Stimulated activated CD4-positive, alpha-beta T cell treated with anti-CD3 and anti-CD28 coated beads, Interleukin-1b, Interleukin-23, amount 100 ng/mL, for 24 hours (primary cell): ENCODE results near the gene RFX4.

Source experiments
- DNase-seq, 4 experiments: peaks; one replicate each; pipeline ENCODE4 v3.0.0-alpha.2; 2020; ENCODE audit warnings: low read depth in 4 of 4, low spot score in 1 of 4

Gene RFX4

DNA sequence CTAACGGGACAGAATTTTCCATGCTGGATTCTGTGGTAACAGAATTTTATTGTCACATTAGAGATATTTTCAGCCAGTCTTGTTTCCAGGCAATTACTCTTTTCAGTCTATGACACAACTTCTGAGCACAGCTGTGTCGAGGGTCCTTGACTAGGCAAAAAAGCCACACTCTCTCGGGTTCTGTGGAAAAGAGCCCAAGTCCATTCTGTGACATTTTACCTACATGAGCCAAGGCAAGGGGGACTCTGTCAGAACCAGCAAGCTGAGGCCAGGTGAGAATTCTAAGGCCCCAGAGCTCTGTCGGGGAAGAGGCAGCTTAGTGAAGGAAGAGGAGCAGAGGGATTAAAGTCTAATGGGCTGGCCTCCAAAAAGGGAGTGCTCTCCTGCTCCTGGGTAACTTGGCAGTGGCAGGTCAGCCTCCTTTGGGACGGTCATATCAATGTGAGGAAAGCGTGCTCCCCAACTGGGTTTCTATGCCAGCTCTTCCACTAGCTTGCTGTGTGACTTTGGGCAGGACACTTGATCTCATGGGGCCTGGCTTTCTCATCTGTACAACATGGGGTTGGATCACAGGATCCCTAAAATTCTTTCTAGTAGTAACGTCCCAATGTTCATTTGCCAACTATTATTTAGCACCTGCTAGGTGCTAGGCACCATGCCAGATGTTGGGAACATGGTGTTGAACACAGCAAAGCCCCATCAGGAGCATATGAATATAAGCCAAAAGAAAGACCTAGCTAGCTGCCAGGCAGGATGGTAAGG lies 175.7 kb downstream of the RFX4 start:
- DNase-seq: no peak

DNA sequence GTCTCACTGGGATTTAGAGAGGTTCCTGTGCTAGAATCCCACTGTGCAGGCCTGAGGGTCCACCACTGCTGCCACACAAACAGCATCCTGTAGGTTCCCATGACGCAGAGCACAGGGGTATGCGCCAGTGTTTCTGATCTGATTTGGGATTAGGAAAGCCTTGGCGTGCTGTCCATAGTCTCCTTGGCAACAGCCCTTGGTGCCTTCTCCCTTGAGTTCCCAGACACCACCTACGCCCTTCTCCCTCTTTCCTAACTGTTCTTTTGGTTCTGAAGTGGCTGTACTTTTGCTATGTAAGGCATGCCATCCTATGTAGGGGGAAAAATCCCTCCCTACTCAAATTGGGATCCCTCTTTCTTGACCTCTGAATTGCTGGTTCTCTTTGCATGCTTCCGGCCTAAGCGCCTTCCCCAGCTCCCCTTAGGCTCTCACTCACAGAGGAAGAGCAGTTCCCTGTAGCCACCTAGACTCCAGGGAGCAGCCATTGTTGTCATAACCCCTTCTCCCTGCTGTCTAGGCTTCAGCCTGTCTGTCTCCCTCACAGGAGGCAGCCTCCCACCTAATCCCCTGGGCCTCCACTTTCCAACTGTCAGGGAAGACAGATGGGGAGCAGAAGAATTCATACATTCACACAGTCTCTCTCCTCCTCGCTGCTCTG lies 176.9 kb downstream of the RFX4 start:
- no peak for DNase-seq

DNA sequence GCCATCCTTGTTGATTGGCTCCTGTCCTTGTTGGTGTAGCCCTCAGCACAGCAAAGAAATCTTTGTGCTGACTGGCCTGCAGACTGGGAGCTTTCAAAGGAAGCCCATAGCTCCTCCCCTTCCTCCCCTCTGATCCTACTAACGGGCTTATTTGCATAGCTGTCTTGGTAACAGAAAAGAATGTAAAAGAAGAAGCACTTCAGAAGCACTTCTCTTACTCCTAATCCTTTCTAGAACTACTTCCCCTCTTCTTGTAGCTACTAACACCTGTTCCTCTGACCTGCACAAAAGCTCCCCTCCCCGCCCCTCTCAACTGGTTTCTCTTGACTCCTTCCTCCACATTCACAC lies 177.4 kb downstream of the RFX4 start:
- DNase-seq: no peak

DNA sequence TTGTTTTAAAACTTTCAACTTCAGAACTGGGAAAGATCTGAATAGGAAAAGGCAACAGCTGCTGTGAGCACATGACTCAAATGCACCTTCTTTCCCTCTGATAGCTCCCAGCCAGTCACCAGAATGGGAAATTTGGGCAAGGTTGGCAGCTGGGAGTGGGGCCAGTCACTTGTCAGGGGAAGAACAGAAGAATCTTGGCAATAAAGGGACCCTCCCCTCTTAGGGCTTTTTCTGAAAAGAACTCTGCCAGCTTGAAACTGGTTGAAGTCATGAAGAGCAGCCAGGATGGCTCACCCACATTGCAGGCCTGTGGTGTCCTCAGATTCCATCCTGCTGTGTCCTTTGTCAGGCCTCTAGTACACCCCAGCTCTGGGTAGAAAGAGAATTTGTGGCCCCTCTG lies 181.4 kb downstream of the RFX4 start:
- DNase-seq: no peak

DNA sequence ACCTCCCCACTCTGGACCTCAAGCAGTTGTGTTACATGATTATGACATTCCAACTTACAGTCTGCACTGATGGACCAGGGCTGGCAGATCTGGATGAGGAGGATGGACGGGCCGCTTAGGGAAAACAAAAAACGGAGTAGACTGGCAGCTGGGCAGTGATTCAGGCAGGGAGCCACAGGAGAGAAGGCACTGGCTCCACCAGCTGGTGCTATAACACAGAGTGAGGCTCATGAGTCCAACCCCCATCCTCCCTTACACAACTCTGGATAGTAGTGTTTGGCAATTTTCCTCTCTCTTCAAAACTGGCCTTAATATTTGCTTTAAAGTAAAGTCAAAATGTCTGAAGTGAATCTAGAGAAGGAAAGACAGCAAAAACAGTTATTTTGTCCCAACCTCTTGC lies 181.9 kb downstream of the RFX4 start:
- DNase-seq: no peak

DNA sequence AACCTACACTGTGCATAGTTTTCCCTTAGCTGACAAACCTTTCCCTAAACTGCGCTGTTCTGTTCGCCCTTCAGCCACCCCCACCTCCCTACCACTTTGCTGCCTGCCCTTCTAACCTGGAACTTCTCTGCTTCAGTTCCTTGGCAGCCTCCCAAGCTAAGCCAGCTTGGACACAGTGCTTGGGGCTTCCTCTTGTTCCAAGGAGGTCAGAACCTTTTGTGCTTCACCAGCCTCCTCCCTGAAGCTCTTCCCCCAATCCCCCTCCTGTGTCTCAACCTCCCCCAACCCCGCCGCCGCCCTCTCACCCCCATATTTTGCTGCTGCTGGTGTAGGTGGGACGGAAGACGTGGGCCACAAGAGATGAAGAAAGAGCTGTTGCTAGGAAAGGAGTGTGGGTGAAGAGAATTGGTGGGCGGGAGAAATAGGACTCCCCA lies 183.6 kb downstream of the RFX4 start:
- no peak for DNase-seq

DNA sequence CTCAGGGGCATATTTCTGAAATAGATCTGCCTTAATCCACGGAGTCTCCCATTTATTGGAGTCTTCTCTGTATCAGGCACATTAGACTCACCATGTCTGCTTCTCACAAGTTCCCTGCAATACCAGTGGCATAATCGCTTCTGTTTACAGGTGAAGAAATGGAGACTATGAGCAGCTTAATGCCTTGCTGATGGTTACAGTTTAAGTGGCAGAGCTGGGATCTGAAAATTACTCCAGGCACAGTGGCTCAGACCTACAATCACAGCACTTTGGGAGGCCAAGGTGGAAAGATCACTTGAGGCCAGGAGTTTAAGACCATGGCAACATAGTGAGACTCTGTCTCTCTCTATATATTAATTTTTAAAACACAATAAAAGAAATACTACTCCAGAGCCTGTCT lies 184.4 kb downstream of the RFX4 start:
- no peak for DNase-seq

DNA sequence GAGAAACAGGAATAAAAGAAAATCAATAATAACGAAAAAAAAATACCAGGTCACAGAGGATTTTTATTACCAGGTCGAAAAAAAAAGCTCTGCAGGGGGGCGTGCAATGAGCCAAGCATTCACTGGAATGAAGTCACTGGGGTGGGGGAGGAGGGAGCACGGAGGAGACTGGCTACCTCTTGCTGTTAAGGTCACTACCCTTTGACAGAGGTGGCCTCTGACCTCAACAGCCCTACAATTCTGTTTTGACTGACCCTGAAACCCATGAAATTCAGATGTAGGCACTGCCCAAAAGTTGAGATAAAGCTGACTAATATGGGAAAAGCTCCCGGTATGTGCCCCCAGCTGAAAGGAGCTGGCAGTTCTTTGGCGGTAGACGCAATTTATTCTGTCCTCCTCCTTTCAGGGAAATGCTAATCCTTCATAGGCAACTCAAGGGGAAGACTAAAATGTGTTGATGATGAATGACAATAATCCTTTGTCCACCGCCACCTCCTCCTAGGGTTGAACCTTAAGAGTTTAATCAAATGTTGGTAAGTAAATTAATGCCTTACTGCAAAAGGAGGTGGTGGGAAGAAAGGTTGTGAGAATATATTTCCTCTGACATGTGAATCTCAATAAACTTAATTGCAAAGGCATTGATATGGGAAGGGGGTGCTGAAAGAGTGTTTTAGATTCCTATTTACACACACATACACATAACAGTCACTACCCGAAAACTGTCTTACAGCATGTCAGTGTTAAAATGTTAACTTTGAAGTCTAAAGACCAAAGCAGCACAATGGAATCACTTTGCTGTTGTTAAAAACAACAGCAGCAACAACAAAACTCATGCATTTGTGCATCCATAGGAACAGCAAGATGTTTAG lies 185.4 kb downstream of the RFX4 start:
- no peak for DNase-seq

DNA sequence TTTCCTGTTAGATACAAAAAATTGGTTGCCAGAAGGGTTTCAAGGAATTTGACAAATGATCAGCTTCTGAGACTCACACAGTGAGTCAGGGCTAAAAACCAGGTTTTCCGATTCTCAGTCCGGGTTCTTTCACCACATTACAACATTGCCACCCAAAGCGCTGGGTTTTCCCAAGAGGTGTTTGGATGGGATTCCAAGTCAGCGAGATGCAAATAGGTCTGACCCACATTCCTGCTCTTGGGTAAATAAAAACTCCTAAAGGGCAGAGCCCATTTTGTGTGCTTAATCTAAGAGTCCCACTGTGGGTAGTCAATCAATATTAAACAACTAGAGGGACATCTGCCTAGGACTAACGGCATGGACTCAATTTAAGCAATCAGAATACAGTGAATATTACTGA lies 186.3 kb downstream of the RFX4 start:
- no peak for DNase-seq

DNA sequence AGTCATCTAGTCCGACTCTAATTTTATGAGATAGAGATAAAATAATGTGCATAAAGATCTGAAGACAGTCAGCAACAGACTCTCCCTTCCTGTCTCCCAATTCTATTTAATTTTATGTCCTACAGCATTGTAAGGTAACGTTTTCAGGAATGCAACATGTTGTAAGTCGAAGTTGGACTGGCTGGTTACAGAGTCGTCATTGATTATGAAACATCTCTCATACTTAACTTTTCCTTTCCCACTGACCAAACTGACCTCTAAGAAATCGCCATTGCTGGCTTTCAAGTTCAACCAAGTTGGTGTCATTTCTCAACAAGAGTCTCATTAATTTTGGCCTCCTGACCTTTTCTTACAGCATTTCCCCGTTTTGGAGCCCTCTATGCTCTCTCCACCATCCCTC lies 186.7 kb downstream of the RFX4 start:
- no peak for DNase-seq

DNA sequence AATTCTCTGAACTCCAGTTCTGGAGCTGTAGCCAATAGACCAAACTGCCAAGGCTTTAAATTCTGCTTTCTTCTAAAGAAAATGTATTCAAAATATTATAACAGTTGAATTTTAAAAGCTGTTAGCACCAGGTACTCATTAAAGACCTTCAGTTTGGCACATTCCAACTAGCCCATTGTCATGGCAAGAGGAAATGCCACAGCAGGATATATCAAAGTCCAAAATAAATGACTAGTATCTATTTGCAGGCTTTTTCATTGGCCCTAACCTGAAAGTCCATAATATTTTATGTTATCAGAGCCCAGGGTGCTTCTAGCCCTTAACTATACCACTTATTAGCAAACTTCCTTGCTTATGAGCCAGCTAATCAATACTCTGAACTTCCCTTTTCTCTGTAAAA lies 188.6 kb downstream of the RFX4 start:
- DNase-seq: no peak

DNA sequence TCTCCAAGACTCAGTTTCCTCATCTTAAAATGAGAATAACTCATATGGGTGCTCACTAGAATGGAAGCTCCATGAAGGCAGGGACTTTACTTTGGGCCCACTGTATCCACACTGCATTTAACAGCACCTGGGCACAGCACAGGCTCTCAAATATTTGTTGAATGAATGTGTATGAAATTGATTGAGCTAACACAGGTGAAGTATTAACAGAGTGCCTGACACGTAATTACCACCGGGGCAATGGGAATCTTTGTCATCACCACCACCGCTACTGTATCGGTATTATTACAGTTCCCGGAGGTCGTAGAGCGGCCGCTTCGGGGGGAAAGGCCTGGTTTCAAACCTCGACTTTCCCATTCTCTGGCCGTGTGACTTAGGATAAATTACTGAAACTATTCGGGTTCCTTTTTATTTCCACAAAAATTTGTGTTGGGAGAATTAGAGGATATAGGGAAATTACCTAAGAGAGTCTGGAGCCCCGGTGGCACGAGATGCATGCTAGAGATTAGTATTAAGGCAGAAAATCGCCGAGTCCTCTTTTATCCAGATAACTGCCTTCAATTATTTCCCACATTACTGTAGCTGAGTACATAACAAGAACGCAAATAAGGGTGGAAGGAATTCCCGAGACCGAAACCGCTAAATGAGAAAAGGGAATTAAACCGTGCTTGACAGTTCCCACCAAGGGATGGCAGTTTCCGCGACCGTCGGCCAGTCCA lies 190.6 kb downstream of the RFX4 start:
- DNase-seq: no peak

DNA sequence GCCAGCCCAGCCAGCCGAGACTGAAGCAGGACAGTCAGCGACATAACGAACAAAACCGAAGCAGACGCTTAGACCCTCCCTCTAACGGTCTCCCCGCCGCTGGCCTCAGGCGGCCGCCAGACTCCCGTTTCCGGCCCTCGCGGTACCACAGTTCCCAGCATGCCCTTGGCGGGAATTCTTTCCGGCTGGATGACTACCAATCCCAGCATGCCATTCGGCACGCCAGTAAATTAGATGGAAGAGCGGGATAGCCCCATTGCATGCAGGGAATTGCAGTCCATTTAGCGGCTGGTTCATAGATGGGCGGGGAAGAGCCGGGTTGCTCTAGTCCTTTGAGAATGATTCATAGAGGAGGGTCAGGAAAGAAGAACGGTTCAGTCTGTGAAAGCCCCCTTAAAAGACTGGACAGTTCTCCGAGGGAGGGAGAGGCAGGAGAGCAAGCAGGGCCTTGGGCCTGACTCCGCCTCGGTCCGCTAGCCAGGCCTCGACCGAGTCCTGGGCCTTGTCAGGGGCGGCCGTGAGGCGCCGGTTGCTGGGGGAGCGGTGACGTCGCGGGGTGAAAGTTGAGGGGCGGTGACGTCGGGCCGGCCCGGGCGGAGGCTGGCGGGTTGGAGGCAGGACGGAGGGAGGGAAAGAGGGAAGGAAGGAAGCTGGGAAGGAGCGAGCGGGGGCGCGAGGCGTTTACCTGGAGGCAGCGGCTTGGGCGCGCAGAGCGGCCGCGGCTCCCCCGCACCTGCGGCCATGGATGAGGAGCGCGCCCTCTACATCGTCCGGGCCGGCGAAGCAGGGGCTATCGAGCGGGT lies 191.4 kb downstream of the RFX4 start, which contains the start of gene RIC8B:
Gene RIC8B, plus strand, starts transcription at position 678 of the 803 bp plus-strand sequence. Its CDS starts 64 bp downstream, at position 742.
- DNase-seq: peak; percentile 57 to 79 (median 71)

DNA sequence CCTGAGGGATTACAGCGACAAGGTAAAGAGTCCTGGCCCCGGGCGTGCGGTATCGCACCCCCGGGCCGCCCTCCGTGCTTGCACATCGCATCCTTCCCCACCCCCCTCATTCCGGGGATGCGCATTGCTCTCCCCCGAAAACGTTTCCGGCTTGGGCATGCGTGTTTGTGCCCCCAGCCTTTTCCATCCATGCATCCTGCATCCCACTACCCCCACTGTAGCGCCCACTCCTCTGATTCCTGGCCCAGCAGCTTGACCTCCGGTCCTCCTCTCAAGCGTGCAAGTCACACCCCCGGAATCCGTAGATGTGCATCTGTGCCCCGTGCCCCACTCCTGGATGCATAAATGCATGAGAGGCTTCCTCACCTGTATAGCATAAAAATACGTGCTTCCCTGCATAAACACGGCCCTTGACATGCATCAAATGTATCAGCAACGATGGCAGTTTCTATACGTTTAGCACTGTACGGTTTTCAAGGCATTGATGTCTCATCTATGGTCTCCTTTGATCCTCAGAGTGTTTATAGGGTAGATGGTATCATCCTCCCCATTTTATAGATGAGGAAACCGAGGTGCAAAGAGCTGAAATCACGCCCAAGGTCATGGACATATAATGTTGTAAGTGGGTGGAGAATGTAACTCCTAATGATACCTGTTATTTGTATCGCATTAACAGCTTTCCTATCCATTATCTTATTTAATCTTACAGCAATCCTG lies 192.2 kb downstream of the RFX4 start:
- no peak for DNase-seq

DNA sequence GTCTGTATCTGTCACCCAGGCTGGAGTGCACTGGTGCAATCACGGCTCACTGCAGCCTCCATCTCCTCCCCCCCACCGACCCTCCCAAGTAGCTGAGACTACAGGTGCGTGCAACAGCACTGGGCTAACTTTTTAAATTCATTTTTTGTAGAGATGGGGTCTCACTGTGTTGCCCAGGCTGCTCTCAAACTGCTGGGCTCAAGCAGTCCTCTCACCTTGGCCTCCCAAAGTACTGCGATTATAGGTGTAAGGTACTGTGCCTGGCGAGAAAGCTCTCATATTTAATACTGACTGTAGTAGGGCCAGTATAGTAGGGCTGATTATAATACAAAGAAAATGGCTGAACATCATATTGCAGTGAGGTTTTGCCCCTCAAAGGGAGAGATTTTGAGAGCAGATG lies 194.1 kb downstream of the RFX4 start:
- no peak for DNase-seq

DNA sequence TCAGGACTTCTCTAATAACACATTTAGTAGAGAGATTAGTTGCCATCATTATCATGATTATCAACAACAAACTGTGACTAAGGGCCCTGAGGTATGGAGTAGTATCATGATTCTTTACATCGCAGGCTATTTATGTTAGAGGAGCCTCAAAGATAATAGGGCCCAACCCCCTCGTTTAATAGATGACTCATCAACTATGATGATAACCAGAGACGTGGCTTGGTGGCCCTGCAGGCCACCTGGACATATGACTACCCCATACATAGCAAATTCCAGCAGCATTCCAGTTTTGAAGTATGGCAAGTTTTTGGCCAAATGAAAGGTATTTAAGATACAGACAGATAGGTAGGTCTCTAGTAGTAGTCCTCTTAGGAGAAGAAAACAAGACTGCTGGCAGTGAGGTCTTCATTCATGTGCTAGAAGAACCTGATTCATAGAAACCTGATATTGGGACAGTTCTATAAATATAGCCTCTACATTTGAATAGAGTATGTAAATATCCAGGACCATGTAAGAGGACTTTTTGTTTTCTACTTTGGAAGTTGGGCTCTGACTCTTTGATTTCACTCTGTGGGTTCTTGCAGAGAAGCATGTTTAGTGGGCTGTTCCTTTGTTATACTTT lies 197.3 kb downstream of the RFX4 start:
- no peak for DNase-seq

DNA sequence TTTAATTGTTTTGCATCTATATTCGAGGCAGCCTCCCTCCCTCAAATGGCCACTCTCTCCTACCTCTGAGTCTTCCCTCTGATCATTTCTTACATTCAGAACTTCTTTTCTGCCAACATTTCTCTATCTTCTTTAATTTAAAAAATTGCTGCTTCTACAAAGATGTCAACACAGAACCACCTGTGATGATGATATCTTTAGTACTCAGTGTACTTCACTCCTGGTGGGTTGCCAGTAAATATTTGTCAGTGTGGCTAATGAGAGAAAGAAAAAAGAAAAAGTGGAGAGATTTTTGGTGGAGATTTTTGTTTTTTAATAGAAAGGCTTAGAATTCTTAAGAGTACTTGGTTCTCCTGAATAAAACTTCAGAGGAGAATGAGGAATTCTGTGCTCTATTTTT lies 199.8 kb downstream of the RFX4 start:
- no peak for DNase-seq

DNA sequence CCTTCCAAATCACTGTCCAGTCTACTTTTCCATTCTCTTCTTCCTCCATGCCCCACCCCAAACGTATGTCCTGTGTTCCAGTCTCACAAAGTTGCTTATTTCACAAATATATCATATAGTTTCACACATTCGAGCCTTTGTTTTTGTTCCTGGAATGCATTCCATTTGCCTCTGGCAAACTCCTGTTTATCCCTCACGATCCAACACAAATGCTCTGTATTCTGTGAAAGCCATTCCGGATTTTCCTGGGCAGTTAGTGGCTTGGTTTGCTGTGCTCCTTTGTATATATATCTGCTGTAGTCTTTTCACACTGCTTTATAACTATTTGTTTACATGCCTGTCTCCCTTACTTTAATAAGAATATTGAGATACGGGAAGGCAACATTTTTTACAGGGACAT lies 200.7 kb downstream of the RFX4 start:
- no peak for DNase-seq

DNA sequence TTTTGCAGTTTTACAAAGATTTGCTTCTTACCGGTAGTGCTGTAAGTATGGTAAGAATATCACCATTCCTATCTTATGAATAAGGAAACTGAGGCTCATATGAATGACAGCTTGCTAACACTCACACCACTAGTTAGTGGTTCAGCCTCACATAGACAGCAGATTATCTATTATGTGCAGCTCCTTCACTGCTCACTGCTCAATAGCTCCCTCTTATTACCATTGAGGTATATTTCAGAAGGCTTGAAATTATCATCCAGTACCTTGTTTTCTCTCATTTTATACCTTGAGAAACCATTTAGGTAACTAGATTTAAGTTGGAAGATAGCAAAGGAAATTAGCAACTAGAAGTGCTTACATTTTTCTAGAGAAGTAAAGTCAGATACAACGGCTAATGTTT lies 207.2 kb downstream of the RFX4 start:
- no peak for DNase-seq
